ENCODE data around the gene DDOST.

- TF ChIP-seq REST (IDR thresholded peaks at IDR 0.05; ENCODE audit: low read depth, low read length) (no peak), MXI1 (IDR thresholded peaks at IDR 0.05; ENCODE audit: low read depth, low read length) (no peak), CTCF (IDR thresholded peaks at IDR 0.05) (no peak), SMC3 (IDR thresholded peaks at IDR 0.05; ENCODE audit: low read depth, low read length) (no peak), NFIC (IDR thresholded peaks at IDR 0.05; ENCODE audit: borderline replicate concordance) (no peak), POLR2AphosphoS5 (IDR thresholded peaks at IDR 0.05; ENCODE audit: low read depth, low read length) (no peak), PBX3 (IDR thresholded peaks at IDR 0.05) (no peak), EZH2phosphoT487 (IDR thresholded peaks at IDR 0.05; ENCODE audit: borderline replicate concordance, low read depth) (no peak), TEAD4 (IDR thresholded peaks at IDR 0.05; ENCODE audit: borderline replicate concordance, insufficient read depth) (0 out of 2 replicates have a peak, but pooled peaks have one; percentile 33), FOXM1 (IDR thresholded peaks at IDR 0.05; ENCODE audit: low read depth) (no peak), NRF1 (IDR thresholded peaks at IDR 0.05; ENCODE audit: low read depth, low read length) (no peak)
Observed at GRCh38 chr1:20603504-20604464, 57.4 kb downstream of the DDOST start.

Measured in SK-N-SH (cell line).